HepG2 (cell line): ENCODE data around the gene CTNNBL1. TPM values are rescaled to one million over a fixed set of nuclear protein-coding genes. Genes with fewer than 3 reads are reported as not detected.

Experiments used
- ATF7 ChIP-seq, 2 experiments: fragments of 450-650 bp in 1 of 2; sonication (generic) in 1 of 2; formaldehyde crosslinking in 1 of 2; IDR thresholded peaks; 2 replicates each; pipeline versions ENCODE4 v1.4.0 to v1.6.1; 2016 to 2020; ENCODE audit warnings: antibody characterized with exemption in 1 of 2, mild to moderate bottlenecking in 1 of 2, missing genetic modification reagents in 1 of 2
- FOXO1 ChIP-seq: sonication (generic); formaldehyde crosslinking; IDR thresholded peaks from 2 replicates; pipeline ENCODE4 v1.4.0; 2020; ENCODE audit warnings: missing genetic modification reagents
- JUNB ChIP-seq: sonication (generic); formaldehyde crosslinking; IDR thresholded peaks from 2 replicates; pipeline ENCODE4 v1.8.0; 2022; ENCODE audit warnings: missing genetic modification reagents, mild to moderate bottlenecking, borderline replicate concordance
- NCOR1 ChIP-seq: fragments of 200-600 bp; sonication (generic); IDR thresholded peaks from 2 replicates; pipeline ENCODE4 v1.7.0; 2017; ENCODE audit warnings: antibody characterized with exemption, low read length, borderline replicate concordance
- NFKB2 ChIP-seq: sonication (generic); formaldehyde crosslinking; IDR thresholded peaks from 2 replicates; pipeline ENCODE4 v1.4.0; 2020; ENCODE audit warnings: missing genetic modification reagents, borderline replicate concordance
- PHF5A ChIP-seq: IDR thresholded peaks from one replicate; pipeline ENCODE4 v1.6.1; 2018; ENCODE audit warnings: low read depth, missing genetic modification reagents; ENCODE audit not compliant: unreplicated experiment
- SMC3 ChIP-seq: IDR thresholded peaks from 2 replicates; pipeline ENCODE4 v1.6.1; 2011; ENCODE audit warnings: low read length, improper control_type of control experiment
- SPEN ChIP-seq: sonication (generic); formaldehyde crosslinking; IDR thresholded peaks from 2 replicates; pipeline ENCODE4 v1.5.1; 2020; ENCODE audit warnings: low read depth, mild to moderate bottlenecking, missing genetic modification reagents
- YY1 ChIP-seq: IDR thresholded peaks from 2 replicates; pipeline ENCODE4 v1.6.1; 2011; ENCODE audit warnings: low read length, low read depth, moderate library complexity, mild to moderate bottlenecking; ENCODE audit not compliant: insufficient read depth, insufficient replicate concordance
- ZBTB20 ChIP-seq: sonication (generic); formaldehyde crosslinking; IDR thresholded peaks from 2 replicates; pipeline ENCODE4 v1.8.1; 2023; ENCODE audit warnings: missing genetic modification reagents, low read depth, mild to moderate bottlenecking, borderline replicate concordance
- ZFP36L1 ChIP-seq: sonication (generic); formaldehyde crosslinking; IDR thresholded peaks from 2 replicates; pipeline ENCODE4 v1.8.0; 2022; ENCODE audit warnings: mild to moderate bottlenecking, missing genetic modification reagents, moderate library complexity
- ZNF205 ChIP-seq: IDR thresholded peaks from 2 replicates; pipeline ENCODE4 v1.6.1; 2018; ENCODE audit warnings: missing biosample characterization, missing genetic modification reagents
- ZNF317 ChIP-seq: sonication (generic); formaldehyde crosslinking; IDR thresholded peaks from 2 replicates; pipeline ENCODE4 v1.5.0; 2020; ENCODE audit warnings: mild to moderate bottlenecking, missing genetic modification reagents
- ZNF607 ChIP-seq: sonication (generic); formaldehyde crosslinking; IDR thresholded peaks from 2 replicates; pipeline ENCODE4 v1.5.1; 2020; ENCODE audit warnings: missing genetic modification reagents, mild to moderate bottlenecking, borderline replicate concordance
- polyA plus RNA-seq, 8 experiments: library from polyadenylated mRNA; depleted of rRNA in 3 of 8; stranded (reverse) in 7 of 8; unstranded in 1 of 8; fragments of >200 nt; fragmentation: Illumina TruSeq in 4 of 8; extraction: Trizol in 4 of 8; gene quantifications; 2 replicates each; pipeline versions ENCODE4 v1.2.1 to v1.2.3, GENCODE V29; 2011 to 2016; ENCODE audit warnings: low read depth in 4 of 8, missing spikeins in 1 of 8, mixed read lengths in 1 of 8; ENCODE audit not compliant: insufficient read depth in 1 of 8
- total RNA-seq, 5 experiments: library from RNA; depleted of rRNA; stranded (reverse); fragments of >200 nt; fragmentation: Illumina TruSeq; extraction: Trizol; gene quantifications; 2 replicates each; pipeline ENCODE4 v1.2.3, GENCODE V29; 2016; ENCODE audit warnings: low read depth in 1 of 5
- TF ChIP-seq, protein P1 (sequence below): sonication (generic); formaldehyde crosslinking; IDR thresholded peaks from 2 replicates; pipeline ENCODE4 v1.5.1; 2020; ENCODE audit warnings: mild to moderate bottlenecking, moderate library complexity, missing genetic modification reagents
- TF ChIP-seq, protein P2 (sequence below): sonication (generic); formaldehyde crosslinking; conservative IDR thresholded peaks from 2 replicates; pipeline ENCODE4 v1.8.0; 2022; ENCODE audit warnings: missing genetic modification reagents
- TF ChIP-seq, protein P3 (sequence below): sonication (generic); formaldehyde crosslinking; IDR thresholded peaks from 2 replicates; pipeline ENCODE4 v1.5.0; 2020; ENCODE audit warnings: mild to moderate bottlenecking, missing genetic modification reagents
- TF ChIP-seq, protein P4 (sequence below): sonication (generic); formaldehyde crosslinking; IDR thresholded peaks from 2 replicates; pipeline ENCODE4 v1.5.1; 2020; ENCODE audit warnings: mild to moderate bottlenecking, missing genetic modification reagents, moderate library complexity

The CTNNBL1 gene
- total and polyA plus RNA-seq, 2 of the 13 experiments (the other 11 are each of a cell fraction or from before 2014, with no cell fraction given): 49.3 to 94.6 TPM

GRCh38 chr20:37677969-37678861 is 15.6 kb upstream of the CTNNBL1 start (continued):
- TF ChIP-seq, protein P1, sequence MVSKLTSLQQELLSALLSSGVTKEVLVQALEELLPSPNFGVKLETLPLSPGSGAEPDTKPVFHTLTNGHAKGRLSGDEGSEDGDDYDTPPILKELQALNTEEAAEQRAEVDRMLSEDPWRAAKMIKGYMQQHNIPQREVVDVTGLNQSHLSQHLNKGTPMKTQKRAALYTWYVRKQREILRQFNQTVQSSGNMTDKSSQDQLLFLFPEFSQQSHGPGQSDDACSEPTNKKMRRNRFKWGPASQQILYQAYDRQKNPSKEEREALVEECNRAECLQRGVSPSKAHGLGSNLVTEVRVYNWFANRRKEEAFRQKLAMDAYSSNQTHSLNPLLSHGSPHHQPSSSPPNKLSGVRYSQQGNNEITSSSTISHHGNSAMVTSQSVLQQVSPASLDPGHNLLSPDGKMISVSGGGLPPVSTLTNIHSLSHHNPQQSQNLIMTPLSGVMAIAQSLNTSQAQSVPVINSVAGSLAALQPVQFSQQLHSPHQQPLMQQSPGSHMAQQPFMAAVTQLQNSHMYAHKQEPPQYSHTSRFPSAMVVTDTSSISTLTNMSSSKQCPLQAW (CRISPR knock-in tag): no peak
- no peak for TF ChIP-seq ZFP36L1 (CRISPR knock-in tag)
- TF ChIP-seq ZBTB20 (CRISPR knock-in tag): no peak
- TF ChIP-seq, protein P2, sequence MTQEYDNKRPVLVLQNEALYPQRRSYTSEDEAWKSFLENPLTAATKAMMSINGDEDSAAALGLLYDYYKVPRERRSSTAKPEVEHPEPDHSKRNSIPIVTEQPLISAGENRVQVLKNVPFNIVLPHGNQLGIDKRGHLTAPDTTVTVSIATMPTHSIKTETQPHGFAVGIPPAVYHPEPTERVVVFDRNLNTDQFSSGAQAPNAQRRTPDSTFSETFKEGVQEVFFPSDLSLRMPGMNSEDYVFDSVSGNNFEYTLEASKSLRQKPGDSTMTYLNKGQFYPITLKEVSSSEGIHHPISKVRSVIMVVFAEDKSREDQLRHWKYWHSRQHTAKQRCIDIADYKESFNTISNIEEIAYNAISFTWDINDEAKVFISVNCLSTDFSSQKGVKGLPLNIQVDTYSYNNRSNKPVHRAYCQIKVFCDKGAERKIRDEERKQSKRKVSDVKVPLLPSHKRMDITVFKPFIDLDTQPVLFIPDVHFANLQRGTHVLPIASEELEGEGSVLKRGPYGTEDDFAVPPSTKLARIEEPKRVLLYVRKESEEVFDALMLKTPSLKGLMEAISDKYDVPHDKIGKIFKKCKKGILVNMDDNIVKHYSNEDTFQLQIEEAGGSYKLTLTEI (CRISPR knock-in tag): no peak
- no peak for TF ChIP-seq PHF5A
- 0 out of 2 replicates have a peak, but pooled peaks have one; percentile 32 for TF ChIP-seq ZNF205 (CRISPR knock-in tag)
- TF ChIP-seq, protein P3, sequence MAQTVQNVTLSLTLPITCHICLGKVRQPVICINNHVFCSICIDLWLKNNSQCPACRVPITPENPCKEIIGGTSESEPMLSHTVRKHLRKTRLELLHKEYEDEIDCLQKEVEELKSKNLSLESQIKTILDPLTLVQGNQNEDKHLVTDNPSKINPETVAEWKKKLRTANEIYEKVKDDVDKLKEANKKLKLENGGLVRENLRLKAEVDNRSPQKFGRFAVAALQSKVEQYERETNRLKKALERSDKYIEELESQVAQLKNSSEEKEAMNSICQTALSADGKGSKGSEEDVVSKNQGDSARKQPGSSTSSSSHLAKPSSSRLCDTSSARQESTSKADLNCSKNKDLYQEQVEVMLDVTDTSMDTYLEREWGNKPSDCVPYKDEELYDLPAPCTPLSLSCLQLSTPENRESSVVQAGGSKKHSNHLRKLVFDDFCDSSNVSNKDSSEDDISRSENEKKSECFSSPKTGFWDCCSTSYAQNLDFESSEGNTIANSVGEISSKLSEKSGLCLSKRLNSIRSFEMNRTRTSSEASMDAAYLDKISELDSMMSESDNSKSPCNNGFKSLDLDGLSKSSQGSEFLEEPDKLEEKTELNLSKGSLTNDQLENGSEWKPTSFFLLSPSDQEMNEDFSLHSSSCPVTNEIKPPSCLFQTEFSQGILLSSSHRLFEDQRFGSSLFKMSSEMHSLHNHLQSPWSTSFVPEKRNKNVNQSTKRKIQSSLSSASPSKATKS: no peak
- TF ChIP-seq JUNB (CRISPR knock-in tag): peak; percentile 41; the same call in 1 of the 2 replicates
- TF ChIP-seq, protein P4, sequence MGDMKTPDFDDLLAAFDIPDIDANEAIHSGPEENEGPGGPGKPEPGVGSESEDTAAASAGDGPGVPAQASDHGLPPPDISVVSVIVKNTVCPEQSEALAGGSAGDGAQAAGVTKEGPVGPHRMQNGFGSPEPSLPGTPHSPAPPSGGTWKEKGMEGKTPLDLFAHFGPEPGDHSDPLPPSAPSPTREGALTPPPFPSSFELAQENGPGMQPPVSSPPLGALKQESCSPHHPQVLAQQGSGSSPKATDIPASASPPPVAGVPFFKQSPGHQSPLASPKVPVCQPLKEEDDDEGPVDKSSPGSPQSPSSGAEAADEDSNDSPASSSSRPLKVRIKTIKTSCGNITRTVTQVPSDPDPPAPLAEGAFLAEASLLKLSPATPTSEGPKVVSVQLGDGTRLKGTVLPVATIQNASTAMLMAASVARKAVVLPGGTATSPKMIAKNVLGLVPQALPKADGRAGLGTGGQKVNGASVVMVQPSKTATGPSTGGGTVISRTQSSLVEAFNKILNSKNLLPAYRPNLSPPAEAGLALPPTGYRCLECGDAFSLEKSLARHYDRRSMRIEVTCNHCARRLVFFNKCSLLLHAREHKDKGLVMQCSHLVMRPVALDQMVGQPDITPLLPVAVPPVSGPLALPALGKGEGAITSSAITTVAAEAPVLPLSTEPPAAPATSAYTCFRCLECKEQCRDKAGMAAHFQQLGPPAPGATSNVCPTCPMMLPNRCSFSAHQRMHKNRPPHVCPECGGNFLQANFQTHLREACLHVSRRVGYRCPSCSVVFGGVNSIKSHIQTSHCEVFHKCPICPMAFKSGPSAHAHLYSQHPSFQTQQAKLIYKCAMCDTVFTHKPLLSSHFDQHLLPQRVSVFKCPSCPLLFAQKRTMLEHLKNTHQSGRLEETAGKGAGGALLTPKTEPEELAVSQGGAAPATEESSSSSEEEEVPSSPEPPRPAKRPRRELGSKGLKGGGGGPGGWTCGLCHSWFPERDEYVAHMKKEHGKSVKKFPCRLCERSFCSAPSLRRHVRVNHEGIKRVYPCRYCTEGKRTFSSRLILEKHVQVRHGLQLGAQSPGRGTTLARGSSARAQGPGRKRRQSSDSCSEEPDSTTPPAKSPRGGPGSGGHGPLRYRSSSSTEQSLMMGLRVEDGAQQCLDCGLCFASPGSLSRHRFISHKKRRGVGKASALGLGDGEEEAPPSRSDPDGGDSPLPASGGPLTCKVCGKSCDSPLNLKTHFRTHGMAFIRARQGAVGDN (CRISPR knock-in tag): peak; percentile 63
- TF ChIP-seq NCOR1: no peak
- peak; percentile 13; the same call in 1 of the 2 replicates for TF ChIP-seq SMC3
- no peak for TF ChIP-seq ATF7 (IDR thresholded peaks at IDR 0.05)
- TF ChIP-seq ATF7 (CRISPR knock-in tag; IDR thresholded peaks at IDR 0.05): peak; percentile 54; the same call in 1 of the 2 replicates
- TF ChIP-seq FOXO1 (CRISPR knock-in tag): no peak; the same call in none of the 2 replicates
- no peak for TF ChIP-seq NFKB2 (CRISPR knock-in tag)
- TF ChIP-seq YY1: no peak
- no peak for TF ChIP-seq SPEN (CRISPR knock-in tag)
- TF ChIP-seq ZNF607 (CRISPR knock-in tag): no peak
- TF ChIP-seq ZNF317 (CRISPR knock-in tag): no peak
